ENCODE data around the gene VIPAS39. TPM values are rescaled to one million over a fixed set of nuclear protein-coding genes. Genes with fewer than 3 reads are reported as not detected.

VIPAS39 gene
- total RNA-seq, 1 experiment from 2014 or later = 19.3 TPM

- H3K27me3 Mint-ChIP-seq (ENCODE audit: unreplicated experiment) = no peaks in the 10 kb centered on the region
- no peaks in the 10 kb centered on the region for H3K4me1 Mint-ChIP-seq (ENCODE audit: low read depth, unreplicated experiment)
- H3K27ac Mint-ChIP-seq (ENCODE audit: unreplicated experiment) = no peak overlapping the region
- H3K36me3 Mint-ChIP-seq (ENCODE audit: insufficient read depth, unreplicated experiment) = no peaks in the 10 kb centered on the region
- no peak overlapping the region for H3K4me3 Mint-ChIP-seq (ENCODE audit: low read depth, unreplicated experiment)
- CTCF ChIA-PET = no interaction called here
- BruUV-seq (replicated peaks) = no TSS peak
- no peak for TF ChIP-seq CTCF (IDR thresholded peaks at IDR 0.05; ENCODE audit: unreplicated experiment)
- intact Hi-C loops (cut with micrococcal nuclease; ENCODE audit: unreplicated experiment) = no loop called here
- no peaks in the 10 kb centered on the region for H3K9me3 Mint-ChIP-seq (ENCODE audit: low read depth, unreplicated experiment)
- DNase-seq = no peak
Observed at GRCh38 chr14:77400216-77400615, 57.2 kb downstream of the VIPAS39 start.

GRCh38 chr14:77390188-77390587, 67.2 kb downstream of the VIPAS39 start:
- Mint-ChIP-seq H3K27ac (ENCODE audit: unreplicated experiment) (no peak overlapping the region), H3K4me1 (ENCODE audit: low read depth, unreplicated experiment) (no peaks in the 10 kb centered on the region), H3K9me3 (ENCODE audit: low read depth, unreplicated experiment) (no peaks in the 10 kb centered on the region), H3K36me3 (ENCODE audit: insufficient read depth, unreplicated experiment) (no peaks in the 10 kb centered on the region), H3K27me3 (ENCODE audit: unreplicated experiment) (no peaks in the 10 kb centered on the region), H3K4me3 (ENCODE audit: low read depth, unreplicated experiment) (no peak overlapping the region)
- TF ChIP-seq CTCF (IDR thresholded peaks at IDR 0.05; ENCODE audit: unreplicated experiment) = no peak
- CTCF ChIA-PET = no interaction called here
- no peak for DNase-seq
- no TSS peak for BruUV-seq (replicated peaks)
- intact Hi-C loops (cut with micrococcal nuclease; ENCODE audit: unreplicated experiment) = no loop called here

GRCh38 chr14:77378701-77379100, 78.7 kb downstream of the VIPAS39 start:
- Mint-ChIP-seq H3K4me1 (ENCODE audit: low read depth, unreplicated experiment) (peaks cover 13% of the 10 kb centered on the region), H3K9me3 (ENCODE audit: low read depth, unreplicated experiment) (no peaks in the 10 kb centered on the region), H3K4me3 (ENCODE audit: low read depth, unreplicated experiment) (no peak overlapping the region), H3K27ac (ENCODE audit: unreplicated experiment) (no peak overlapping the region), H3K27me3 (ENCODE audit: unreplicated experiment) (peaks cover 10% of the 10 kb centered on the region), H3K36me3 (ENCODE audit: insufficient read depth, unreplicated experiment) (peaks cover 10% of the 10 kb centered on the region)
- no peak for DNase-seq
- BruUV-seq (replicated peaks) = no TSS peak
- CTCF ChIA-PET = no interaction called here
- intact Hi-C loops (cut with micrococcal nuclease; ENCODE audit: unreplicated experiment) = no loop called here
- TF ChIP-seq CTCF (IDR thresholded peaks at IDR 0.05; ENCODE audit: unreplicated experiment) = no peak

GRCh38 chr14:77377502-77377844, 79.9 kb downstream of the VIPAS39 start:
- H3K36me3 Mint-ChIP-seq (ENCODE audit: insufficient read depth, unreplicated experiment) = peaks cover 10% of the 10 kb centered on the region
- intact Hi-C loops (cut with micrococcal nuclease; ENCODE audit: unreplicated experiment) = no loop called here
- CTCF ChIA-PET = interaction anchor here (0.5 to 1.8 kb wide), 5 partner anchors 56 to 861 kb away, joined by 3 to 8 read pairs (median 3); partner anchors contain the start of gene GSTZ1

More at GRCh38 chr14:77377502-77377844, 79.9 kb downstream of the VIPAS39 start:
- peaks cover 13% of the 10 kb centered on the region for H3K4me1 Mint-ChIP-seq (ENCODE audit: low read depth, unreplicated experiment)
- no peak for DNase-seq
- TF ChIP-seq CTCF (IDR thresholded peaks at IDR 0.05; ENCODE audit: unreplicated experiment) = no peak
- no peak overlapping the region for H3K27ac Mint-ChIP-seq (ENCODE audit: unreplicated experiment)
- peaks cover 10% of the 10 kb centered on the region for H3K27me3 Mint-ChIP-seq (ENCODE audit: unreplicated experiment)
- no peak overlapping the region for H3K4me3 Mint-ChIP-seq (ENCODE audit: low read depth, unreplicated experiment)
- no TSS peak for BruUV-seq (replicated peaks)
- no peaks in the 10 kb centered on the region for H3K9me3 Mint-ChIP-seq (ENCODE audit: low read depth, unreplicated experiment)
